Measurements from ENCODE around the gene SYCE1. TPM values are rescaled to one million over a fixed set of nuclear protein-coding genes. Genes with fewer than 3 reads are reported as not detected.
"Not testable (repeated sequence)": the region's sequence is repeated elsewhere in the genome, so short reads cannot be mapped to it uniquely, and the experiment has no call there.

The SYCE1 gene
- total RNA-seq, 4 donors from 2014 or later: 5.9 TPM; not detected in 3

- 74% methylated on average over 9 of the region's 11 CpGs for WGBS
- H3K36me3 ChIP-seq: no peaks in the 10 kb centered on the region
- no peak overlapping the region for H3K27ac ChIP-seq
- no peaks in the 10 kb centered on the region for H3K4me1 ChIP-seq
- DNase-seq (ENCODE audit: low spot score in 2 of 2): no peak
- TF ChIP-seq EP300 (IDR thresholded peaks at IDR 0.05): no peak
- no peak for TF ChIP-seq CTCF (IDR thresholded peaks at IDR 0.05)
- no peak for TF ChIP-seq POLR2AphosphoS5 (IDR thresholded peaks at IDR 0.05)
- TF ChIP-seq POLR2A (IDR thresholded peaks at IDR 0.05): no peak
- no peak overlapping the region for H3K4me3 ChIP-seq
- H3K9me3 ChIP-seq: no peaks in the 10 kb centered on the region
- peaks cover 9% of the 10 kb centered on the region for H3K27me3 ChIP-seq
These were observed 6.2 kb downstream of the SYCE1 start for GRCh38 chr10:133559216-133559615.

GRCh38 chr10:133557381-133557780 lies 8.0 kb downstream of the SYCE1 start:
- WGBS: 43% methylated on average over 3 of the region's 3 CpGs

GRCh38 chr10:133555521-133555920 lies 9.9 kb downstream of the SYCE1 start:
- Histone ChIP-seq H3K27ac (no peak overlapping the region), H3K4me1 (no peaks in the 10 kb centered on the region), H3K36me3 (no peaks in the 10 kb centered on the region), H3K9me3 (no peaks in the 10 kb centered on the region), H3K4me3 (no peak overlapping the region), H3K27me3 (peaks cover 9% of the 10 kb centered on the region)
- no peak for DNase-seq (ENCODE audit: low spot score in 2 of 2)
- TF ChIP-seq CTCF (IDR thresholded peaks at IDR 0.05) (no peak), EP300 (IDR thresholded peaks at IDR 0.05) (no peak), POLR2AphosphoS5 (IDR thresholded peaks at IDR 0.05) (no peak), POLR2A (IDR thresholded peaks at IDR 0.05) (no peak)
- WGBS: 77% methylated on average over 8 of the region's 8 CpGs

More at GRCh38 chr10:133557381-133557780, 8.0 kb downstream of the SYCE1 start:
- Histone ChIP-seq H3K27me3 (peaks cover 9% of the 10 kb centered on the region), H3K36me3 (no peaks in the 10 kb centered on the region), H3K9me3 (no peaks in the 10 kb centered on the region), H3K27ac (no peak overlapping the region), H3K4me3 (no peak overlapping the region), H3K4me1 (no peaks in the 10 kb centered on the region)
- TF ChIP-seq CTCF (IDR thresholded peaks at IDR 0.05) (no peak), POLR2A (IDR thresholded peaks at IDR 0.05) (no peak), POLR2AphosphoS5 (IDR thresholded peaks at IDR 0.05) (no peak), EP300 (IDR thresholded peaks at IDR 0.05) (no peak)
- DNase-seq (ENCODE audit: low spot score in 2 of 2): no peak

- peaks cover 4% of the 10 kb centered on the region for H3K9me3 ChIP-seq
- H3K27me3 ChIP-seq: peaks cover 9% of the 10 kb centered on the region
- no peaks in the 10 kb centered on the region for H3K4me1 ChIP-seq
- no peak for DNase-seq (ENCODE audit: low spot score in 2 of 2)
- H3K36me3 ChIP-seq: no peaks in the 10 kb centered on the region
- 86% methylated on average over 4 of the region's 4 CpGs for WGBS
- no peak overlapping the region for H3K27ac ChIP-seq
- TF ChIP-seq POLR2A (IDR thresholded peaks at IDR 0.05) (no peak), EP300 (IDR thresholded peaks at IDR 0.05) (no peak), POLR2AphosphoS5 (IDR thresholded peaks at IDR 0.05) (no peak), CTCF (IDR thresholded peaks at IDR 0.05) (no peak)
- H3K4me3 ChIP-seq: no peak overlapping the region
These were observed 10.8 kb downstream of the SYCE1 start for GRCh38 chr10:133554600-133554999.

- no peak overlapping the region for H3K27ac ChIP-seq
- DNase-seq (ENCODE audit: low spot score in 2 of 2): no peak
- H3K9me3 ChIP-seq: peaks cover 10% of the 10 kb centered on the region
- H3K27me3 ChIP-seq: no peaks in the 10 kb centered on the region
- TF ChIP-seq CTCF (IDR thresholded peaks at IDR 0.05): no peak
- TF ChIP-seq POLR2A (IDR thresholded peaks at IDR 0.05): no peak
- no peak for TF ChIP-seq EP300 (IDR thresholded peaks at IDR 0.05)
- no peak for TF ChIP-seq POLR2AphosphoS5 (IDR thresholded peaks at IDR 0.05)
- WGBS: 74% methylated on average over 1 of the region's 1 CpG
- no peak overlapping the region for H3K4me3 ChIP-seq
- H3K4me1 ChIP-seq: no peaks in the 10 kb centered on the region
- H3K36me3 ChIP-seq: no peaks in the 10 kb centered on the region
These were observed 20.9 kb downstream of the SYCE1 start for GRCh38 chr10:133544506-133544905.

GRCh38 chr10:133541441-133541975 lies 23.9 kb downstream of the SYCE1 start:
- not testable (repeated sequence) for DNase-seq (ENCODE audit: low spot score in 2 of 2); H3K4me3 ChIP-seq; H3K4me1 ChIP-seq; H3K9me3 ChIP-seq; H3K36me3 ChIP-seq; H3K27me3 ChIP-seq; H3K27ac ChIP-seq
- 63% methylated on average over 6 of the region's 6 CpGs for WGBS

Measured in suprapubic skin (tissue), 4 donors.